ENCODE data around the gene ZSWIM5.

DNA sequence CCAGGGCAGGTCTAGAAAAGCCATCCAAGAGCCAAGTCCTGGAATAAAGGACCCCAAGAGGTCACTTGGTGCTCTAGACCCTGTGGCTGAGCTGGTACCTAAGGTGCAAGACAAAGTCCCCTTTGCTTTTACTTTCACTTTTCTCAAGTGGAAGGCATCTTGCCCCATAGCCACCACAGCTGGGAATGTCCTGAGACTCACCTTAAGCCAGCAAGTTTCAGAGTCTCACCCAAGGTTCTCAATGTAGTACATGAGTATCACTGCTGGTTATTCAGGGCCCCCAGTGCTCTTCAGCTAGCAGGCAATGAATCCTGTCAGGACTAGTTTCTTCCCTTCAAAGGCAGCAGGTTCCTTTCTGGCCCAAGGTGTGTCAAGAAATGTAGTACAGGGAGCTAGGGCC lies 126.9 kb downstream of the ZSWIM5 start:
- TF ChIP-seq CTCF (IDR thresholded peaks at IDR 0.05; ENCODE audit: control extremely low read depth in 1 of 3, insufficient read depth in 1 of 3, low read depth in 1 of 3, low read length in 3 of 3) (no peak), CTBP2 (IDR thresholded peaks at IDR 0.05; ENCODE audit: borderline replicate concordance, insufficient read depth, insufficient read length, low read length) (no peak), ZNF274 (IDR thresholded peaks at IDR 0.05; ENCODE audit: borderline replicate concordance, extremely low read depth, low read length) (no peak), TEAD4 (IDR thresholded peaks at IDR 0.05; ENCODE audit: low read depth, low read length) (no peak), SP1 (IDR thresholded peaks at IDR 0.05; ENCODE audit: low read depth, low read length) (no peak), MAFK (IDR thresholded peaks at IDR 0.05; ENCODE audit: low read depth, low read length) (no peak), HDAC6 (IDR thresholded peaks at IDR 0.05; ENCODE audit: low read depth, low read length) (no peak), CBX8 (IDR thresholded peaks at IDR 0.05; ENCODE audit: borderline replicate concordance, low read depth, low read length) (no peak), POLR2A (IDR thresholded peaks at IDR 0.05; ENCODE audit: control extremely low read depth in 1 of 2, low read depth in 2 of 2, low read length in 2 of 2) (no peak), TCF12 (IDR thresholded peaks at IDR 0.05; ENCODE audit: low read depth, low read length) (no peak), JUN (IDR thresholded peaks at IDR 0.05; ENCODE audit: low read depth, low read length) (no peak), SIN3A (conservative IDR thresholded peaks at IDR 0.05 in 1 of 2, IDR thresholded peaks at IDR 0.05 in 1 of 2; ENCODE audit: low read depth in 1 of 2, low read length in 2 of 2) (no peak), NRF1 (IDR thresholded peaks at IDR 0.05; ENCODE audit: low read depth, low read length) (no peak)
